HEK293 (cell line): Measurements from ENCODE around the gene ACTR8.

Experiments used
- FEZF1 ChIP-seq: fragments of 450-650 bp; formaldehyde crosslinking; IDR thresholded peaks from 2 replicates; pipeline ENCODE4 v1.5.1; 2016; ENCODE audit warnings: missing biosample characterization, missing genetic modification characterization
- HIC1 ChIP-seq: fragments of 450-650 bp; formaldehyde crosslinking; IDR thresholded peaks from 2 replicates; pipeline ENCODE4 v1.5.1; 2016; ENCODE audit warnings: missing biosample characterization, missing genetic modification characterization
- KLF1 ChIP-seq: fragments of 450-650 bp; formaldehyde crosslinking; IDR thresholded peaks from 2 replicates; pipeline ENCODE4 v1.5.1; 2016; ENCODE audit warnings: missing biosample characterization, missing genetic modification characterization
- SCRT1 ChIP-seq: fragments of 450-650 bp; formaldehyde crosslinking; IDR thresholded peaks from 2 replicates; pipeline ENCODE4 v1.5.1; 2016; ENCODE audit warnings: missing biosample characterization, missing genetic modification characterization, borderline replicate concordance
- ZBTB17 ChIP-seq: fragments of 450-650 bp; formaldehyde crosslinking; IDR thresholded peaks from 2 replicates; pipeline ENCODE4 v1.5.1; 2016; ENCODE audit warnings: missing biosample characterization, missing genetic modification characterization
- ZBTB20 ChIP-seq: fragments of 450-650 bp; formaldehyde crosslinking; IDR thresholded peaks from 2 replicates; pipeline ENCODE4 v1.5.1; 2016; ENCODE audit warnings: missing biosample characterization, missing genetic modification characterization
- ZIC2 ChIP-seq: fragments of 450-650 bp; formaldehyde crosslinking; IDR thresholded peaks from 2 replicates; pipeline ENCODE4 v1.5.1; 2016; ENCODE audit warnings: missing biosample characterization, missing genetic modification characterization
- ZNF121 ChIP-seq: fragments of 450-650 bp; formaldehyde crosslinking; IDR thresholded peaks from 2 replicates; pipeline ENCODE4 v1.5.1; 2016; ENCODE audit warnings: missing biosample characterization, missing genetic modification characterization
- ZNF132 ChIP-seq: fragments of 450-650 bp; formaldehyde crosslinking; IDR thresholded peaks from 2 replicates; pipeline ENCODE4 v1.5.1; 2017; ENCODE audit warnings: missing biosample characterization, missing genetic modification characterization, borderline replicate concordance
- ZNF140 ChIP-seq: fragments of 450-650 bp; formaldehyde crosslinking; IDR thresholded peaks from 2 replicates; pipeline ENCODE4 v1.5.1; 2016; ENCODE audit warnings: missing biosample characterization, missing genetic modification characterization
- ZNF16 ChIP-seq: fragments of 450-650 bp; formaldehyde crosslinking; IDR thresholded peaks from 2 replicates; pipeline ENCODE4 v1.5.1; 2016; ENCODE audit warnings: low read depth, missing biosample characterization, missing genetic modification characterization
- ZNF184 ChIP-seq: fragments of 450-650 bp; IDR thresholded peaks from 2 replicates; pipeline ENCODE4 v1.5.1; 2018; ENCODE audit warnings: missing biosample characterization, mild to moderate bottlenecking, missing genetic modification characterization
- ZNF214 ChIP-seq: fragments of 450-650 bp; formaldehyde crosslinking; IDR thresholded peaks from 2 replicates; pipeline ENCODE4 v1.5.1; 2017; ENCODE audit warnings: missing biosample characterization, mild to moderate bottlenecking, missing genetic modification characterization, borderline replicate concordance
- ZNF280C ChIP-seq: fragments of 450-650 bp; formaldehyde crosslinking; IDR thresholded peaks from 2 replicates; pipeline ENCODE4 v1.5.1; 2016; ENCODE audit warnings: missing biosample characterization, missing genetic modification characterization
- ZNF398 ChIP-seq: fragments of 450-650 bp; formaldehyde crosslinking; IDR thresholded peaks from 2 replicates; pipeline ENCODE4 v1.5.1; 2017; ENCODE audit warnings: missing biosample characterization, missing genetic modification characterization
- ZNF426 ChIP-seq: fragments of 450-650 bp; formaldehyde crosslinking; IDR thresholded peaks from 2 replicates; pipeline ENCODE4 v1.5.1; 2017; ENCODE audit warnings: missing biosample characterization, missing genetic modification characterization, mild to moderate bottlenecking, inconsistent platforms, moderate library complexity
- ZNF501 ChIP-seq: fragments of 450-650 bp; formaldehyde crosslinking; IDR thresholded peaks from 2 replicates; pipeline ENCODE4 v1.5.1; 2016; ENCODE audit warnings: missing biosample characterization, missing genetic modification characterization
- ZNF549 ChIP-seq: fragments of 450-650 bp; IDR thresholded peaks from 2 replicates; pipeline ENCODE4 v1.5.1; 2018; ENCODE audit warnings: missing biosample characterization, missing genetic modification characterization, mild to moderate bottlenecking, inconsistent platforms, moderate library complexity
- ZNF670 ChIP-seq: fragments of 450-650 bp; formaldehyde crosslinking; IDR thresholded peaks from 2 replicates; pipeline ENCODE4 v1.5.1; 2016; ENCODE audit warnings: missing biosample characterization, missing genetic modification characterization, low read depth
- ZNF747 ChIP-seq: fragments of 450-650 bp; formaldehyde crosslinking; IDR thresholded peaks from 2 replicates; pipeline ENCODE4 v1.5.1; 2016; ENCODE audit warnings: missing biosample characterization, missing genetic modification characterization
- ZNF776 ChIP-seq: fragments of 450-650 bp; formaldehyde crosslinking; IDR thresholded peaks from 2 replicates; pipeline ENCODE4 v1.5.0; 2017; ENCODE audit warnings: missing biosample characterization, missing genetic modification characterization, borderline replicate concordance
- TF ChIP-seq, protein P1 (sequence below): fragments of 450-650 bp; formaldehyde crosslinking; IDR thresholded peaks from 2 replicates; pipeline ENCODE4 v1.5.1; 2016; ENCODE audit warnings: missing biosample characterization, missing genetic modification characterization
- TF ChIP-seq, protein P2 (sequence below): fragments of 450-650 bp; formaldehyde crosslinking; IDR thresholded peaks from 2 replicates; pipeline ENCODE4 v1.5.1; 2016; ENCODE audit warnings: missing biosample characterization, missing genetic modification characterization, borderline replicate concordance
- TF ChIP-seq, protein P3 (sequence below): fragments of 450-650 bp; formaldehyde crosslinking; IDR thresholded peaks from 2 replicates; pipeline ENCODE4 v1.5.1; 2016; ENCODE audit warnings: missing biosample characterization, missing genetic modification characterization
- TF ChIP-seq, protein P4 (sequence below): fragments of 450-650 bp; formaldehyde crosslinking; IDR thresholded peaks from 2 replicates; pipeline ENCODE4 v1.5.1; 2017; ENCODE audit warnings: missing biosample characterization, missing genetic modification characterization

Gene ACTR8

DNA sequence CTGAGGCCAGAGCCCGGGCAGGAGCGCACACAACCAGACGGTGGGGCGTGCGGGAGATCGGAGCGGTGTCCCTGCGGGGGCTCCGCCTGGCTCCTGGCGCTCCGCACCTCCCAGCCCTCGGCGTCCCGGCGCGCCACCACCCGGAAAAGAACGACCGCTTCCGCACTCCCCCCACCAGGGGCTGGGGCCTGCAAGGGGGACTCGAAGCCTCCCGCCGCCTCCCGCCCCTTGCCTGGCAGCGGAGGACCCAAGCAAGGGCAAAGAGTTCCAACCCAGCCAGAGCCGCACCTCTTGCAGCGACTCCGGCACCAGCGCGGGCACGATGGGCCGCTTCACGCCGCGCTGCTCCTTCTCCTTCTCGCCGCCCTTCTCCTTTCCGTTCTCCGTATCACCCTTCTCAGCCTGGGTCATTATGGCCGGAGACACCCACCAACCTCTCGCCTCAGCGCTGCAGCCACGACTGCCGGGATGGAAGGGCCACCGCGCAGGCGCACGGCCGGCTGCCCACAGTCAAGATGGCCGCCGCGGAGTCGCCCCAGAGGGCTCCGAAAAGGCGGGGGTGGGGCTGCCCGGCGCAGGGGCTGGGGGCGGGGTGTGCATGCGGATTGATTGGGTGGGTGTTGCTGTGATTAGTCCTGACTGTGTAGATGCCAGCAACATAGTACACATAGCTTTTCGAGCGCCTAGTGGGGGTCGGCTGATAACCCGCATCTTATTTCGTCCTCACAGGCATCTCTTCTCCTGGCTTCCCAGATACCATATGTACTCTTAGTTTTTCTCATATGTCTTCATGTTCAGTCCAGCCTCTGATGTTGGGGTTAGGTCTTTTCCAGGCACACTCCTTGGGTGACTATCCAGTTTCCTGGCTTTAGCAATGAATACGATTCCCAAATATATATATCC lies at the start of gene ACTR8 (continued):
- TF ChIP-seq, protein P1, sequence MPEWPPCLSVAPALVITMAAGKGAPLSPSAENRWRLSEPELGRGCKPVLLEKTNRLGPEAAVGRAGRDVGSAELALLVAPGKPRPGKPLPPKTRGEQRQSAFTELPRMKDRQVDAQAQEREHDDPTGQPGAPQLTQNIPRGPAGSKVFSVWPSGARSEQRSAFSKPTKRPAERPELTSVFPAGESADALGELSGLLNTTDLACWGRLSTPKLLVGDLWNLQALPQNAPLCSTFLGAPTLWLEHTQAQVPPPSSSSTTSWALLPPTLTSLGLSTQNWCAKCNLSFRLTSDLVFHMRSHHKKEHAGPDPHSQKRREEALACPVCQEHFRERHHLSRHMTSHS: no peak
- no peak for TF ChIP-seq ZNF776 (tag by site-specific recombination)
- TF ChIP-seq, protein P2, sequence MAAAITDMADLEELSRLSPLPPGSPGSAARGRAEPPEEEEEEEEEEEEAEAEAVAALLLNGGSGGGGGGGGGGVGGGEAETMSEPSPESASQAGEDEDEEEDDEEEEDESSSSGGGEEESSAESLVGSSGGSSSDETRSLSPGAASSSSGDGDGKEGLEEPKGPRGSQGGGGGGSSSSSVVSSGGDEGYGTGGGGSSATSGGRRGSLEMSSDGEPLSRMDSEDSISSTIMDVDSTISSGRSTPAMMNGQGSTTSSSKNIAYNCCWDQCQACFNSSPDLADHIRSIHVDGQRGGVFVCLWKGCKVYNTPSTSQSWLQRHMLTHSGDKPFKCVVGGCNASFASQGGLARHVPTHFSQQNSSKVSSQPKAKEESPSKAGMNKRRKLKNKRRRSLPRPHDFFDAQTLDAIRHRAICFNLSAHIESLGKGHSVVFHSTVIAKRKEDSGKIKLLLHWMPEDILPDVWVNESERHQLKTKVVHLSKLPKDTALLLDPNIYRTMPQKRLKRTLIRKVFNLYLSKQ (tag by site-specific recombination): no peak
- TF ChIP-seq ZBTB20: peak; percentile 93
- no peak for TF ChIP-seq ZNF132 (tag by site-specific recombination)
- TF ChIP-seq ZNF140 (tag by site-specific recombination): no peak
- no peak for TF ChIP-seq ZNF670 (tag by site-specific recombination)
- no peak for TF ChIP-seq ZNF549
- TF ChIP-seq ZNF184 (tag by site-specific recombination): no peak
- TF ChIP-seq ZNF214: no peak
- TF ChIP-seq ZNF280C: no peak
- TF ChIP-seq ZIC2 (tag by site-specific recombination): peak; percentile 84
- TF ChIP-seq ZBTB17 (tag by site-specific recombination): peak; percentile 96
- no peak for TF ChIP-seq SCRT1 (tag by site-specific recombination)
- TF ChIP-seq, protein P3, sequence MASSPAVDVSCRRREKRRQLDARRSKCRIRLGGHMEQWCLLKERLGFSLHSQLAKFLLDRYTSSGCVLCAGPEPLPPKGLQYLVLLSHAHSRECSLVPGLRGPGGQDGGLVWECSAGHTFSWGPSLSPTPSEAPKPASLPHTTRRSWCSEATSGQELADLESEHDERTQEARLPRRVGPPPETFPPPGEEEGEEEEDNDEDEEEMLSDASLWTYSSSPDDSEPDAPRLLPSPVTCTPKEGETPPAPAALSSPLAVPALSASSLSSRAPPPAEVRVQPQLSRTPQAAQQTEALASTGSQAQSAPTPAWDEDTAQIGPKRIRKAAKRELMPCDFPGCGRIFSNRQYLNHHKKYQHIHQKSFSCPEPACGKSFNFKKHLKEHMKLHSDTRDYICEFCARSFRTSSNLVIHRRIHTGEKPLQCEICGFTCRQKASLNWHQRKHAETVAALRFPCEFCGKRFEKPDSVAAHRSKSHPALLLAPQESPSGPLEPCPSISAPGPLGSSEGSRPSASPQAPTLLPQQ (tag by site-specific recombination): peak; percentile 60; the same call in 1 of the 2 replicates
- TF ChIP-seq, protein P4, sequence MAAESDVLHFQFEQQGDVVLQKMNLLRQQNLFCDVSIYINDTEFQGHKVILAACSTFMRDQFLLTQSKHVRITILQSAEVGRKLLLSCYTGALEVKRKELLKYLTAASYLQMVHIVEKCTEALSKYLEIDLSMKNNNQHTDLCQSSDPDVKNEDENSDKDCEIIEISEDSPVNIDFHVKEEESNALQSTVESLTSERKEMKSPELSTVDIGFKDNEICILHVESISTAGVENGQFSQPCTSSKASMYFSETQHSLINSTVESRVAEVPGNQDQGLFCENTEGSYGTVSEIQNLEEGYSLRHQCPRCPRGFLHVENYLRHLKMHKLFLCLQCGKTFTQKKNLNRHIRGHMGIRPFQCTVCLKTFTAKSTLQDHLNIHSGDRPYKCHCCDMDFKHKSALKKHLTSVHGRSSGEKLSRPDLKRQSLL (tag by site-specific recombination): no peak
- no peak for TF ChIP-seq ZNF426 (tag by site-specific recombination)
- peak; percentile 48; the same call in 1 of the 2 replicates for TF ChIP-seq HIC1 (tag by site-specific recombination)
- TF ChIP-seq ZNF501 (tag by site-specific recombination): peak; percentile 85; the same call in 1 of the 2 replicates
- TF ChIP-seq ZNF16 (tag by site-specific recombination): no peak
- TF ChIP-seq ZNF747 (tag by site-specific recombination): no peak
- TF ChIP-seq FEZF1 (tag by site-specific recombination): no peak
- TF ChIP-seq ZNF398 (tag by site-specific recombination): peak; percentile 93
- TF ChIP-seq ZNF121: no peak
- no peak; the same call in 1 of the 2 replicates for TF ChIP-seq KLF1 (tag by site-specific recombination)
